A172 (cell line): ENCODE data around the gene DNAH11. TPM values are rescaled to one million over a fixed set of nuclear protein-coding genes. Genes with fewer than 3 reads are reported as not detected.
"Not testable (repeated sequence)": the region's sequence is repeated elsewhere in the genome, so short reads cannot be mapped to it uniquely, and the experiment has no call there.

ENCODE experiments used
- DNase-seq: peaks from one replicate; pipeline ENCODE4 v3.0.0-alpha.2; 2015; ENCODE audit warnings: low spot score
- total RNA-seq: library from RNA; depleted of rRNA; stranded (reverse); fragments of >200 nt; shearing (Covaris generic); gene quantifications from 2 replicates; pipeline ENCODE4 v1.2.3, GENCODE V29; 2014

DNAH11 gene
- total RNA-seq, 1 experiment from 2014 or later: 12.6 TPM

- no peak for DNase-seq
These were observed 174.5 kb downstream of the DNAH11 start for GRCh38 chr7:21717323-21717722.

DNA sequence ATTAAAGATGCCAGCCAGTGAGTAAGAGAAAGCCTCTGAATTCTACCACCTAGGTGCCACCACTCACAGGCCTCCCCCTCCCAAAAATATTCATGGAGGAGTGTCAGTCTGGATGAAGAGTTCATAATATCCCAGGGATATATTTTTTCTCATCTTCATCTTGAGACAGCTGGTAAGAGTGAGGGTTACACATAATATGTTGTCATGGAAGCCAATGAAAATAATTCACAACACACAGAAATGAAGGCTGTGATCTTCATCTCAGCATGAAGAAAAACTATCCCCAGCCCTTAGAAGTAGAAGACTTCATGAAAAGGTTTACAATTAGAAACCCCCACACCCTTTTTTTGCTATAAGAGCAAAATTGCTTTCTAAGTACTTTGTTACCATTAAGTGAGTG is 175.6 kb downstream of the DNAH11 start:
- DNase-seq: no peak

DNA sequence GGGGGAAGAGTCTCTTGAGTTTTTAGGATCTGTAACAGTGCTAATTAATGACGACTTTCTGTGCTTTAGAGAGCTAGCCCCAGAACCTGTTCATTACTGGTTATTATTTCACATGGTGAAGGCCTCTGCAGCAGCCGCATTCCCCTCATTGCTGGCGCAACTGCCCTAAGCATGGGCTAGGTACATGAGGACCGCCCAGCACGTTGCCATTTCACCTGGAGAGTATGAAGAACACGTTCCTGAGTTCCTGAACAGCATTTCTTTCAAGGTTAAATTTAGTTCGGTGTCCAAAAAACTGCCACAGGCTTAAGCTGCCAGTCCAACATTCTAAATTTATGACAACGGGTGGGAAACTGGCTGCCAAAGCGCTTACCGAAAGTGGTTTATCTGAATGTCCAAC is 177.0 kb downstream of the DNAH11 start:
- DNase-seq: no peak

DNA sequence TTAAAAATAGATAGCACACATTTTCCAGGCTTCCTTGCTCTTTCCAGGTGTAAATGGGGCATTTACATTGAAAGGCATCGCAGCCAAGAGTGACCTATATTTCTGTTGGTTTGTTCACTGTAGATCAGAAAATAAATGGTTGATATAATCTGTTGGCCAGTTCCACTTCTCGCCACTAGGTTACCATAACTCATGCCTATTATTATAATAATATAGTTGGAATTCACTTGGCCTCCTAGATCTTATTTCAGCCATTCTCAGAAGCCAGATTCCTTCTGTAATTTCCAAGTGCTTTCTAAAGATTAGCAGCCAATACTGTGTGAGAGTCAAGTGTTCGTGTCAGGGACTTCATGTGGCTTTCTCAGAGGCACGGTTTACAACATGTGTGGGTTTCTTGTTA is 179.5 kb downstream of the DNAH11 start:
- DNase-seq: no peak

- DNase-seq: no peak
These were observed 181.7 kb downstream of the DNAH11 start for GRCh38 chr7:21724562-21724961.

GRCh38 chr7:21730399-21730798 is 187.6 kb downstream of the DNAH11 start:
- DNase-seq: no peak

DNA sequence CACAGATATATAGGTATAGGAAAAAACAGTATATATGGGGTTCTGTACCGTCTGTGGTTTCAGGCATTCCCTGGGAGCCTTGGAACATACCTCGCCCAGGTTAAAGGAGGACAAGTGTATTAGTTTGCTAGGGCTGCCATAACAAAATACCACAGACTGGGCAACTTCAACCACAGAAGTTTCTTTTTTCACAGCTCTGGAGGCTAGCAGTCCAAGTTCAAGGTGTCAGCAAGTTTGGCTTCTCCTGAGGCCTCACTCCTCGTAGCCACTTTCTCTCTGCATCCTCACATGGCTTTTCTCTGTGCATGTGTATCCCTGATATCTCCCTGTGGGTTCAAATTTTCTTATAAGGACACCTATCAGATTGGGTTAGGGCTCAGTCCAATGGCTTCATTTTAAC is 189.1 kb downstream of the DNAH11 start:
- no peak for DNase-seq

DNA sequence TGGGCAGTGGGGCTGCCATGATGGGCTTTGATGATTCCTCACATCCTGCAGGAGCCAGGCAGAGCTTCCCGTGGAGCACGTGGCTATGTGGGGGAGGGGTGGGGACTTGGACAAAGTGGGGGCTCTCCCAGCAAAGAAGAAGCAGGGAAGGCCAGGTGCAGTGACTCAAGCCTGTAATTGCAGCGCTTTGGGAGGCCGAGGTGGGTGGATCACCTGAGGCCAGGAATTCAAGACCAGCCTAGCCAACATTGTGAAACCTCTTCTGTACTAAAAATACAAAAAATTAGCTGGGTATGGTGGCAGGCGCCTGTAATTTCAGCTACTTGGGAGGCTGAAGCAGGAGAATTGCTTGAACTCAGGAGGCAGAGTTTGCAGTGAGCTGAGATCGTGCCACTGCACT is 190.1 kb downstream of the DNAH11 start:
- DNase-seq: not testable (repeated sequence)

GRCh38 chr7:21733837-21734236 is 191.0 kb downstream of the DNAH11 start:
- DNase-seq: no peak

- no peak for DNase-seq
These were observed 200.7 kb downstream of the DNAH11 start for GRCh38 chr7:21743493-21743892.

GRCh38 chr7:21746949-21747348 is 204.1 kb downstream of the DNAH11 start:
- DNase-seq: no peak

DNA sequence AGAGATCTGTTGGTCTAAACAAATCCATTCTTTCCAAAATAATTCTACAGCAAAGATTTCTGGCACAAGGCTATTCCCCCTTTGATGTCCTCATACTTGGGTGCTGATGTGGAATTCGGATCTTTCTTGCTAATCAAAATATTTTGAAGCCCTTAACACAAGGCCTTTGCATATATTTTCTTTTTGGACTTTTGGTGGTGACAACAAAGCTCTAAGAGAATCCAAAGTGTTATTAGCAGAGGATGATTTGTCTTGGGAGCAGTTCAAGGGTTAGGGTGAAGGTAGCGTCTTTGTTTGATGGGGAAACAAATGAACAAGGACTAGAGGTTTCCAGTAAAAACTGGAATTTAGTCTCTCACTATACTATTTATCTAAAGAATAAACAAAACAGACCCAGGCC is 205.0 kb downstream of the DNAH11 start:
- DNase-seq: no peak

GRCh38 chr7:21749378-21749777 is 206.5 kb downstream of the DNAH11 start:
- DNase-seq: no peak

DNA sequence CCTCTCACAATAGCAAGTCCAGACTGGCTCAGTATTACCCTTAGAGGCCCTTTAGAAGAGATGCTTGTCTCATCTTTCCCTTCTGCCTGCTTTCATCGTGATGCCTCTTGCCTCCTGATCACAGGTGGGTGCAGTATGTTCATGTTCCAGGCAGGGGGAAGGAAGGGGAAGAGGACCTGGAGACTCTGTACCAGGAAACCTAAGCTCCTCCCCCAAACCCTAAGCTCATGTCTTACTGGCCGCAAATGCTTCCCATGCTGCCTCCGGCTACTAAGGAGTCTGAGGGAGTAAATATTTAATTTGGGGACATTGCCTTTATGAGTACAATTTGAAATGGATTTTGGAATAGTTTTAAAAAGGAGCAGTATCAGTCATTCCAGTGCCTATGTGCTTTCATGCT is 210.2 kb downstream of the DNAH11 start:
- no peak for DNase-seq

DNA sequence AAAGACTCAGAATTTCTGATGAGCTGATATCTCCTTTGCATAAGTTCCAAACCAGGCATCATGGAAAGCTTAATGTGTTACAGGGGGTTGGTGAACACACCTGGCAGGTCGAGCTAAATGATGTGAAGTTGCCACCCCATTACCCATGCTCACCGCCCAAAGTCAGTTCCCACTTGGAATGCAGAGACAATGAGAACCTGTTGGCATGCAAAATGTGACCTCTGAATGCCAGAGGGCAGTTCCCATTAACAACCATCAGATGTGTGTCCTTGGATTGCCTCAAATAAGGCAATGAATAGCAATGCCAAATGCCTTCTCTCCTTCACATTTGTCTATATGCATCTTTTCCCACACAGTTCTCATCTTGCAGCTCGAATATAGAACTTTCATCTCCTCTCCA is 212.1 kb downstream of the DNAH11 start:
- DNase-seq: no peak

- no peak for DNase-seq
These were observed 214.9 kb downstream of the DNAH11 start for GRCh38 chr7:21757537-21758282.

DNA sequence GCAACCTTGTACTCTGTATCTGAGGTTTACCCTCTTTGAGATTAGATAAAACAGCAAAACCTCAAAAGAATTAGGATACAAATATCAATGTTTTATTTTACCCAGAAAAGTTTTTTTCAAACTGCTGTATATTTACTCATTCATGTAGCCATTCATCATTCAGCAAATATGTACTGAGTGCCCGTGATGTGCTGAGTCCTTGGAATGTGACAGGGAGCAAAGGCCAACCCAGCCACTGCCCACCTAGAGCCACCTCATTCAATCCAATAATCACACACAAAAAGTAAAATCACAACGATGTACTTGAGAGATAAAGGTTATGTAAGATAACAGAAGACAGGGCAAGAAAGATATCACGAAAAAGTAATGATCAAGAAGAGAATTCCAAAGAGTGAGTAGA is 215.4 kb downstream of the DNAH11 start:
- DNase-seq: no peak

GRCh38 chr7:21762469-21762868 is 219.6 kb downstream of the DNAH11 start:
- no peak for DNase-seq

DNA sequence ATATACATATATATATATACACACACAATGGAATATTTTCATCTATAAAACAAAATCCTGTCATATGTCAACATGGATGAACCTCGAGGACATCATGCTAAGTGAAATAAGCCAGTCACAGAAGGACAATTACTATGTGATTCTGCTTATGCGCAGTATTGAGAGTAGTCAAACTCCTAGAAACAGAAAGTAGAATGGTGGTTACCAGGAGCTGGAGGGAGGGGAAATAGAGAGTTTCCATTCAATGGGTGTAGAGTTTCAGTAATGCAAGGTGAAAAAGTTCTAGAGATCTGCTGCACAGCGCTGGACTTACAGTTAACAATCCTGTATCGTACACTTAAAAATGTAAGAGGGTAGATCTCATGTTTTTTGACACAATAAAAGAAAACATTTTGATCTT is 221.0 kb downstream of the DNAH11 start:
- no peak for DNase-seq

DNA sequence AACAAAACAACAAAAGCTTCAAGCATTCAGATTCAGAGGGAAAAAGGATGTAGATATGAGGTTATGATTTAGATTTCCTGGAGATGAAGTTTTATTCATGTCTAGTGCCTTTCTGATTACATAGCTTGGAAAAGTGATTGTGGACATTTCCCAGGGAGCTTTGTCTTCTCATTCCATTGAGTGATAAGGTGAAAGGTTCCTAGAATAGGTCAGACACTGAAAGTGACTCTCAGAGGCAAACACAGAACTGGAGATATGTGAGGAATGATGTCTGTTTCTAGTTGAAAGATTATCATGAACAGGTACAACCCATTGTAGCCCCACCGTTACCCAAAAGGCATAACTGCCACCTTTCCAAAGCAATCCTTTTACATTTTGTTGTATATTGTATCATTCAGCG is 223.4 kb downstream of the DNAH11 start:
- DNase-seq: no peak

DNA sequence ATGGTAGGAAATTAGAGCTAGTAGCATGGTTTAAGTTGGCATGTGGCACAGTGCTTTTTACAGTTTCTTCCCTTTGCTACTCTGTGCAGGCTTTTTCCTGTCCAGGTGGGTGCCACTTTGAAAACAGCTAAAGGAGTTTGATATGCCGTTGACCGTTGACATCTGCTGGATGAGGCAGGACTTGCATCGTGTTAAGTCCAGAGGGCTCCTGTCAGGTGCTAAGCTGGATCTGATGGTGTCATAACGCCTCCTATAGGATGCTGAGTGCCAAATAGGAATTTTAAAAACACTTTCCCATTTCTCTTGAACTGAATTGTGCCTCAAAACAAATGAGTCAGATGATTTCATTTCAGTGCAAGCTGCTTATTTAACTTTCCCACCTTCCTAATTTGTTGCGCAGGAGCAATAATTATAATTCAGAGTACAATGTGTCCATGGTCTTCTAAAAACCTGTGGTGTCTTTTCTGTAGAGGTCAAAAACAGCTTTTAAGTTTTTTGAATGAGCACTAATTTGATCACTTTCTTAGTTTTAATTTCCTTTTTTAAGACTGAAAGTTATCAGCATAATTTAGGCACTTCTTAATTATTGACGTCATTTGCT is 224.6 kb downstream of the DNAH11 start:
- peak; percentile 93 for DNase-seq

- DNase-seq: no peak
These were observed 225.4 kb downstream of the DNAH11 start for GRCh38 chr7:21768279-21768678.

DNA sequence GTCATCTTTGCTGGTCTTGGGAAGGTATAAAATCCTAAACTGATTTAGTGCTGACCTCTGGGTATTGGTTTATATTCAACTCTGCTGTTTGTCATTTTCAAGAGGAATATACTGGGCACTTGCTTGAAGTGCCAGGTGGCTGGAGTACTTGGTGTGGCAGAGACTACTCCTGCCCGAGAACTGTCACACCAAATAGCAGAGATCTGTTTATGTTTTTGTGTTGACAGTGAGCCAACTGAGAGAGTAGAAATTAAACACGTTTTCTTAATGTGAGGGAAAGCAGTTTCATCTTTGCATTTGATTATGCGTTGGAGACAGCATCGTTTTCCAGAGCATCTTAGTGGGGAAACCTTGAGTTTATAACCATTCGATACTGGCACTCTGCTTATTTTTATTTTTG is 228.4 kb downstream of the DNAH11 start:
- DNase-seq: no peak
